CD14-positive monocyte (primary cell): ENCODE measurements around the gene GLCE. TPM values are rescaled to one million over a fixed set of nuclear protein-coding genes. Genes with fewer than 3 reads are reported as not detected.
"Not testable (repeated sequence)": the region's sequence is repeated elsewhere in the genome, so short reads cannot be mapped to it uniquely, and the experiment has no call there.

Experiments
- DNase-seq, 3 donors: peaks; one replicate each; pipeline ENCODE4 v3.0.0-alpha.2; 2011 to 2022
- H2AFZ ChIP-seq: 2 replicates; pipeline ENCODE4 v1.6.0; 2012; ENCODE audit warnings: mild to moderate bottlenecking, low read depth, low read length, inconsistent platforms; ENCODE audit not compliant: insufficient read depth, poor library complexity, severe bottlenecking
- H3K27ac ChIP-seq, 2 donors: 1 replicate in 1 of 2; 2 replicates in 1 of 2; pipeline ENCODE4 v1.5.1; 2012 to 2013; ENCODE audit warnings: low read length in 2 of 2, control low read depth in 1 of 2, inconsistent platforms in 1 of 2, low read depth in 1 of 2, mild to moderate bottlenecking in 1 of 2
- H3K27me3 ChIP-seq, 2 donors: one replicate each; pipeline versions ENCODE4 v1.6.0 to v1.6.1; 2011 to 2013; ENCODE audit warnings: low read length in 2 of 2; ENCODE audit not compliant: control insufficient read depth in 2 of 2, insufficient read depth in 2 of 2
- H3K36me3 ChIP-seq, 2 donors: replicated peaks in 1 of 2; 1 replicate in 1 of 2; 2 replicates in 1 of 2; pipeline versions ENCODE4 v1.5.1 to v1.6.1; 2012 to 2013; ENCODE audit warnings: low read length in 2 of 2, control low read depth in 1 of 2, inconsistent platforms in 1 of 2, mild to moderate bottlenecking in 1 of 2; ENCODE audit not compliant: insufficient read depth in 2 of 2, control insufficient read depth in 1 of 2
- H3K4me1 ChIP-seq, 2 donors: 1 replicate in 1 of 2; 2 replicates in 1 of 2; pipeline versions ENCODE4 v1.5.1 to v1.6.1; 2012 to 2013; ENCODE audit warnings: low read length in 2 of 2, control low read depth in 1 of 2, inconsistent platforms in 1 of 2, mild to moderate bottlenecking in 1 of 2, moderate library complexity in 1 of 2; ENCODE audit not compliant: insufficient read depth in 2 of 2, control insufficient read depth in 1 of 2
- H3K4me2 ChIP-seq: replicated peaks from 2 replicates; pipeline ENCODE3; 2012; ENCODE audit warnings: low read length, moderate library complexity, mild to moderate bottlenecking; ENCODE audit not compliant: poor library complexity, severe bottlenecking; ENCODE audit errors: extremely low read depth
- H3K4me3 ChIP-seq, 3 experiments: fragments of 200-600 bp in 1 of 3; sonication (generic) in 1 of 3; replicated peaks in 1 of 3; 1 replicate in 2 of 3; 2 replicates in 1 of 3; pipeline ENCODE4 v1.5.1; 2011 to 2013; ENCODE audit warnings: low read length in 3 of 3, mild to moderate bottlenecking in 3 of 3, control low read depth in 2 of 3, low read depth in 2 of 3, inconsistent platforms in 1 of 3, moderate library complexity in 1 of 3
- H3K79me2 ChIP-seq: 2 replicates; pipeline ENCODE4 v1.6.0; 2012; ENCODE audit warnings: mild to moderate bottlenecking, control low read depth, inconsistent platforms, low read length, moderate library complexity; ENCODE audit not compliant: insufficient read depth
- H3K9ac ChIP-seq: 2 replicates; pipeline ENCODE4 v1.6.0; 2017; ENCODE audit warnings: low read length, mild to moderate bottlenecking; ENCODE audit not compliant: insufficient read depth, poor library complexity, severe bottlenecking
- H3K9me3 ChIP-seq, 2 donors: replicated peaks in 1 of 2; 1 replicate in 1 of 2; 2 replicates in 1 of 2; pipeline versions ENCODE4 v1.5.1 to v1.6.1; 2012 to 2013; ENCODE audit warnings: low read length in 2 of 2, control low read depth in 1 of 2; ENCODE audit not compliant: control insufficient read depth in 1 of 2, insufficient read depth in 1 of 2
- H4K20me1 ChIP-seq: 2 replicates; pipeline ENCODE4 v1.6.0; 2012; ENCODE audit warnings: mild to moderate bottlenecking, low read length, control low read depth, moderate library complexity; ENCODE audit not compliant: insufficient read depth
- H3K27ac Mint-ChIP-seq, 7 donors: one replicate each; pipeline ENCODE4 v1.8.0; 2020; ENCODE audit warnings: mild to moderate bottlenecking in 7 of 7, mixed read lengths in 7 of 7, moderate library complexity in 6 of 7, inconsistent platforms in 2 of 7
- H3K27me3 Mint-ChIP-seq, 3 donors: one replicate each; pipeline ENCODE4 v1.8.0; 2021 to 2022; ENCODE audit warnings: low read depth in 3 of 3, mild to moderate bottlenecking in 3 of 3, mixed read lengths in 3 of 3, moderate library complexity in 3 of 3, inconsistent platforms in 1 of 3
- H3K36me3 Mint-ChIP-seq, 2 donors: one replicate each; pipeline ENCODE4 v1.8.0; 2020; ENCODE audit warnings: mixed read lengths in 2 of 2, inconsistent platforms in 1 of 2, mild to moderate bottlenecking in 1 of 2
- H3K4me1 Mint-ChIP-seq: one replicate; pipeline ENCODE4 v1.8.0; 2020; ENCODE audit warnings: mild to moderate bottlenecking, mixed read lengths
- H3K4me3 Mint-ChIP-seq, 2 donors: one replicate each; pipeline ENCODE4 v1.8.0; 2020; ENCODE audit warnings: mild to moderate bottlenecking in 2 of 2, mixed read lengths in 2 of 2, moderate library complexity in 1 of 2
- H3K9me3 Mint-ChIP-seq, 7 donors: one replicate each; pipeline ENCODE4 v1.8.0; 2020 to 2022; ENCODE audit warnings: mixed read lengths in 7 of 7, mild to moderate bottlenecking in 6 of 7, moderate library complexity in 6 of 7, inconsistent platforms in 2 of 7
- CTCF ChIP-seq: fragments of 200-600 bp; IDR thresholded peaks from one replicate; pipeline ENCODE4 v1.8.0; 2022; ENCODE audit warnings: antibody characterized with exemption, mild to moderate bottlenecking
- WGBS: methylation state at CpG from one replicate; pipeline ENCODE4 v1.1.5; 2013; ENCODE audit warnings: missing lambda C conversion rate; ENCODE audit not compliant: insufficient coverage; 5-methylcytosine and 5-hydroxymethylcytosine counted together
- intact Hi-C, 2 donors: fragments of 100-400 bp; cut with micrococcal nuclease; formaldehyde crosslinking; loops; one replicate each; pipeline versions ENCODE4 v1.15.0 to v1.15.1; 2023
- polyA plus RNA-seq, 3 donors: library from polyadenylated mRNA; depleted of rRNA in 1 of 3; unstranded in 2 of 3; stranded (reverse) in 1 of 3; fragments of 300-500 nt in 2 of 3; fragments of >200 nt in 1 of 3; fragmentation: Illumina TruSeq in 2 of 3; gene quantifications; 1 replicate in 2 of 3; 2 replicates in 1 of 3; pipeline ENCODE4 v1.2.3, GENCODE V29; 2012 to 2021

GLCE gene
- polyA plus RNA-seq, 3 donors, result 11.0 to 24.3 (median 24.0) TPM

GRCh38 chr15:69302087-69302486 is 141.7 kb downstream of the GLCE start:
- H3K36me3 Mint-ChIP-seq, H3K9ac ChIP-seq, intact Hi-C loops, H3K79me2 ChIP-seq, H3K4me3 Mint-ChIP-seq, H3K36me3 ChIP-seq, H2AFZ ChIP-seq, H3K27ac ChIP-seq, H4K20me1 ChIP-seq, H3K4me1 Mint-ChIP-seq, H3K27ac Mint-ChIP-seq, H3K9me3 ChIP-seq, H3K4me2 ChIP-seq, H3K4me3 ChIP-seq, DNase-seq: not testable (repeated sequence)
- H3K27me3 Mint-ChIP-seq, result peaks cover 39 to 50% (median 41%) of the 10 kb centered on the region in 3 donors
- H3K27me3 ChIP-seq, result peaks cover 17 to 36% of the 10 kb centered on the region in 2 donors
- WGBS, result no CpG with 5 or more reads among the region's 6 CpGs
- peaks cover 3 to 11% of the 10 kb centered on the region in 2 donors for H3K4me1 ChIP-seq
- peaks cover 0 to 11% (median 2%) of the 10 kb centered on the region in 7 donors for H3K9me3 Mint-ChIP-seq

GRCh38 chr15:69302929-69303328 is 142.5 kb downstream of the GLCE start:
- peaks cover 35 to 42% (median 36%) of the 10 kb centered on the region in 3 donors for H3K27me3 Mint-ChIP-seq
- Histone ChIP-seq H4K20me1 (no peaks in the 10 kb centered on the region), H3K9me3 (peaks cover 0 to 3% of the 10 kb centered on the region in 2 donors), H2AFZ (no peak overlapping the region), H3K27me3 (peaks cover 17 to 29% of the 10 kb centered on the region in 2 donors), H3K4me3 (no peak overlapping the region), H3K4me2 (no peak overlapping the region), H3K4me1 (peaks cover 6 to 11% of the 10 kb centered on the region in 2 donors), H3K9ac (no peak overlapping the region), H3K79me2 (no peaks in the 10 kb centered on the region), H3K36me3 (no peaks in the 10 kb centered on the region), H3K27ac (no peak overlapping the region)
- no peak for DNase-seq
- H3K4me3 Mint-ChIP-seq, result no peak overlapping the region
- peaks cover 0 to 3% of the 10 kb centered on the region in 2 donors for H3K36me3 Mint-ChIP-seq
- no peak for TF ChIP-seq CTCF
- H3K9me3 Mint-ChIP-seq, result peaks cover 0 to 11% (median 2%) of the 10 kb centered on the region in 7 donors
- WGBS, result 100% methylated on average over 1 of the region's 3 CpGs
- H3K27ac Mint-ChIP-seq, result no peak overlapping the region
- intact Hi-C loops, result no loop called here
- H3K4me1 Mint-ChIP-seq, result peaks cover 14% of the 10 kb centered on the region
